Memory B cell (primary cell): ENCODE measurements around the gene CNNM4.
A peak's percentile ranks its signal among the peaks of the same experiment; 100 is the strongest.

Experiments
- ATAC-seq: fragments of 150-1000 bp; cut with Tn5 transposase; 2 replicates; pipeline ENCODE4 v1.10.0; 2021; ENCODE audit warnings: low read depth, mild to moderate bottlenecking, moderate library complexity
- DNase-seq, 2 donors: peaks; one replicate each; pipeline ENCODE4 v3.0.0; 2022; ENCODE audit warnings: low spot score in 2 of 2
- H3K27ac Mint-ChIP-seq: one replicate; pipeline ENCODE4 v1.8.0; 2022; ENCODE audit warnings: mild to moderate bottlenecking, moderate library complexity, mixed read lengths
- H3K27me3 Mint-ChIP-seq: one replicate; pipeline ENCODE4 v1.8.0; 2022; ENCODE audit warnings: mixed read lengths
- H3K36me3 Mint-ChIP-seq: one replicate; pipeline ENCODE4 v1.8.0; 2022; ENCODE audit warnings: mild to moderate bottlenecking, mixed read lengths
- H3K4me1 Mint-ChIP-seq: one replicate; pipeline ENCODE4 v1.8.0; 2022; ENCODE audit warnings: mixed read lengths
- H3K4me3 Mint-ChIP-seq: one replicate; pipeline ENCODE4 v1.8.0; 2022; ENCODE audit warnings: mild to moderate bottlenecking, moderate library complexity, mixed read lengths
- H3K9me3 Mint-ChIP-seq: one replicate; pipeline ENCODE4 v1.8.0; 2022; ENCODE audit warnings: mixed read lengths

The CNNM4 gene

DNA sequence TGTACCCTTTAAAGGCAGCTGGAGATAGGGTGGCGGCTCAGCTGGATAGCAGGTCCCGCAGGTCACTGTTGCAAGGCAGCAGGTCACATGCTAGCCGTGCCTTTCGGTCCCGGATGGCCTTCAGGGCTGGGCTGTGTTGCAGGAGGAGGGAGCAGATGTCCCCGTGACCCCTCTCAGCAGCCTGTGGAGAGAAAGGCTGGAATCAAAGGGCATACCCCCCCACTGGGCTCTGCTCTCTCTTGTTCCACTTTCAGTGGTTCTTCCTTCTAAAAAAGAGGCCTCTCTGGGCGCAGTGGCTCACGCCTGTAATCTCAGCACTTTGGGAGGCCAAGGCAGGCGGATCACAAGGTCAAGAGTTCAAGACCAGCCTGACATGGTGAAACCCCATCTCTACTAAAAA, 87.6 kb downstream of the CNNM4 start:
- no peak for DNase-seq
- no peak for ATAC-seq
- Mint-ChIP-seq H3K36me3 (peaks cover 14% of the 10 kb centered on the region), H3K4me3 (no peak overlapping the region), H3K27me3 (no peaks in the 10 kb centered on the region), H3K9me3 (no peaks in the 10 kb centered on the region), H3K27ac (no peak overlapping the region), H3K4me1 (peaks cover 2% of the 10 kb centered on the region)

DNA sequence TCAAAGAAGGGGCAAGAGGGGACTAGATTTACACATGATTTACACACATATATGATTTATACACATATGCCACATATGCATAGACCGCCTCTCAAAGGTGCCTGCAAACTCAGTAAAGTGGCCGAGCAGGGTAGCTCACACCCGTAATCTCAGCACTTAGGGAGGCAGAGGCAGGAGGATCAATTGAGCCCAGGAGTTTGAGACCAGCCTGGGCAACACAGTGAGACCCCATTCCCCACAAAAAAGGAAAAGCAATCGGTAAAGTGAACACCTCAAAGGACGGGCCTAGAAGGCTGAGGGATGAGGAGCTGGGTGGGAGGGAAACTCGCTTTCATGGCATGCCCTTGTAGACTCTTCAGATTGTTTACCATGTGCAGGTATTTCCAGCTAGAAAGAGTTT, 92.0 kb downstream of the CNNM4 start:
- H3K4me3 Mint-ChIP-seq, result no peak overlapping the region
- H3K27ac Mint-ChIP-seq, result no peak overlapping the region
- peaks cover 15% of the 10 kb centered on the region for H3K4me1 Mint-ChIP-seq
- no peaks in the 10 kb centered on the region for H3K9me3 Mint-ChIP-seq
- DNase-seq (no peak), ATAC-seq (no peak)
- no peaks in the 10 kb centered on the region for H3K27me3 Mint-ChIP-seq
- peaks cover 14% of the 10 kb centered on the region for H3K36me3 Mint-ChIP-seq

DNA sequence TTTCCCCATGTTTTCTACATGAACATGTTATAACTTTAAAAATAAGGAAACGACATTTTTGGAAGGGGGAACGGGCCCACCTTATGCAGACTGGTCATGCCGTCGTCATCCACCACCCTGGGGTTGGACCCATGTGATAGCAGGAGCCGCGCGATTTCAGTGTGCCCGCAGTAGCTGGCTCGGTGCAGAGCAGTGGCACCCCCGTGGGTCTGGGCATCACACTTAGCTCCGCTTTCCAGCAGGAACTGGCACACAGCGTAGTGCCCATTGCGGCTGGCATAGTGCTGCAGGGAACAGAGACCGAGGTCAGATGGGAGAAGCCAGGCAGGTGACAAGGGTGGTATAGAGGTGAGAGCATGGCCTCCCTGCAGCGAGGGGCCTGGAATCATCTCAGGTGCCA, 92.6 kb downstream of the CNNM4 start:
- Mint-ChIP-seq H3K27ac (no peak overlapping the region), H3K4me1 (peaks cover 16% of the 10 kb centered on the region), H3K27me3 (no peaks in the 10 kb centered on the region), H3K4me3 (no peak overlapping the region), H3K9me3 (no peaks in the 10 kb centered on the region), H3K36me3 (peaks cover 13% of the 10 kb centered on the region)
- ATAC-seq (no peak), DNase-seq (no peak)

DNA sequence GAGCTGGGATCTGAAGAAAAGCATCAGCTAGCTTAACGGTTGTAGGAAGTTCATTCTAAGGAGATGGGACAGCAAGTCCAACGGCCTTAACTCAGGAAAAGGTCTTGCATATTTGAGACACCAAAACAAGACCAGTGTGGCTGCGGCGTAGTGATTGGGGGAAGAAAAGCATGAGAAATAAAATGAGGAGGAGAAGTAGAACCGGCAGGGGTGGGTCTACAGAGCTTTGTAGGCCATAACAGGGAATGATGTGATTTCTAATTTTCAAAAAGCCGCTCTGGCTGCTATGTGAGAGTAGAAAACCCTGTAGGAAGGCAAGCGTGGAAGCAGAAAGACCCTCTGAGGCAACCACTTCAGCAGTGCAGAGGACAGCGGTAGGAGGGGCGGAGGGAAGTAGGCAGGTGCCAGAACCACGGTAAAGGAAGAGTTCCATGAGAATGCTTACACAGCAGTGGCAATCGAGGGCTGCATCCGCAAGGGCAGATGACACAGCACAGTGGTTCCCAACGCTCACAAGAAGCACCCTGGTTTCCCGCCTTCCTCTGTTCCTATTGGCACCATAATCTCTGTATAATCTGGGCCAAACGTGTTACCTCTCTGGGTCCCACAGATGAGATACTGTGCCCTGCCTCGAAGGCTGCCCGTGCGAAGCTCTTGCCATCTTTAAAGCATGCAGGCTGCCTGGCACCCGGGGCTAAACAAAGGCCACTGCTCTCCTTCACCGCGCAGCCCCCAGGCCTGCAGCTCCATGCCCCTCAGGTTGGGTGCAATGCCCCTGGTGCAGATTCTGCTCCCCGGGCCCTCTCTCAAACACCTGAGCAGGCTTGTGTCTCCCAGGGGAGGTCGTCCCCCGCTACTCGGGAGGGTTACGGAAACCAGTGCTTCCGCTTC, 96.3 kb downstream of the CNNM4 start:
- H3K27ac Mint-ChIP-seq, result peak overlapping the region; percentile 89
- peak overlapping the region; percentile 95 for H3K4me3 Mint-ChIP-seq
- peak in 1 of 2 donors; percentile 49 for DNase-seq
- peaks cover 16% of the 10 kb centered on the region for H3K4me1 Mint-ChIP-seq
- no peaks in the 10 kb centered on the region for H3K9me3 Mint-ChIP-seq
- peaks cover 8% of the 10 kb centered on the region for H3K36me3 Mint-ChIP-seq
- ATAC-seq, result no peak
- no peaks in the 10 kb centered on the region for H3K27me3 Mint-ChIP-seq

DNA sequence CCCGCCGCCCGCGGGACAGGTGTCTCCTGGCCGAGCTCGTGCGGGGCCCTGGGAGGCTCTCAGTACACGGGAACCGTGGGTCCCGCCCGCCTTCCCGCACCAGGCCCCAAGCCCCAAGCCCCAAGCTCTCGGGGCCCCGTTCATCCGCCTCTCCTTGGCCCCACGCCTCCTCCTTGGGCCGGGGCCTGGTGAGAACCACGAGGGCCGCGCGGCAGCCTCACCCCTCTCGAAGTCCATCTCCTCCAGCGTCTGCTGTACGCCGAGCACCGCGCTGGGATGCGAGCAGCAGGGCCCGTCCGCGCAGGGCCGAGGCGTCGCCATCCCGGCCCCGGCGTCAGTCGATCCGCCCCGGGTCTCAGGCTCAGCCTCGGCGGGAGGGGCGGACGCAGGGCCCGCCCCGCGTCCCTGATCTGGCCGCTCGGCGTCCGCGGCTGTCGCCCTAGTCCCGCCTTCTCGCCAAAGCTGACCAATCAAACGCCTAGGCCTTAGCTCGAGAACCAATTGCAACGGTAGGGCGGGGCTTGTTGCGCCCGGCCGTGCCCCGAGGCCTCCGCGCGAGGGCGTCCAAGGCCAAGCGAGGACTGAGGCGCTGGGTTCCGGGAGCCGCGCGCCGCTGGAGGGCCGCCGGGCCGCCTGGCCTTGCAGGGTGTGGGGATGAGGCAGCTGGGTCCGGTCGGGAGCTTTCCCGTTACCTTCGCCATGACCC, 97.1 kb downstream of the CNNM4 start, which contains the start of gene ANKRD39:
Gene ANKRD39 (minus strand): TSS at position 350 of the 706 bp plus-strand sequence. CDS start 29 bp downstream, at position 321.
- Mint-ChIP-seq H3K4me3 (peak within 1 kb of the TSS; percentile 95), H3K9me3 (no peaks in the 10 kb centered on the region), H3K4me1 (peaks cover 16% of the 10 kb centered on the region), H3K27ac (peak within 1 kb of the TSS; percentile 89), H3K36me3 (peaks cover 6% of the 10 kb centered on the region), H3K27me3 (no peaks in the 10 kb centered on the region)
- DNase-seq, result peak; percentile 97 to 99
- ATAC-seq, result peak; percentile 90

DNA sequence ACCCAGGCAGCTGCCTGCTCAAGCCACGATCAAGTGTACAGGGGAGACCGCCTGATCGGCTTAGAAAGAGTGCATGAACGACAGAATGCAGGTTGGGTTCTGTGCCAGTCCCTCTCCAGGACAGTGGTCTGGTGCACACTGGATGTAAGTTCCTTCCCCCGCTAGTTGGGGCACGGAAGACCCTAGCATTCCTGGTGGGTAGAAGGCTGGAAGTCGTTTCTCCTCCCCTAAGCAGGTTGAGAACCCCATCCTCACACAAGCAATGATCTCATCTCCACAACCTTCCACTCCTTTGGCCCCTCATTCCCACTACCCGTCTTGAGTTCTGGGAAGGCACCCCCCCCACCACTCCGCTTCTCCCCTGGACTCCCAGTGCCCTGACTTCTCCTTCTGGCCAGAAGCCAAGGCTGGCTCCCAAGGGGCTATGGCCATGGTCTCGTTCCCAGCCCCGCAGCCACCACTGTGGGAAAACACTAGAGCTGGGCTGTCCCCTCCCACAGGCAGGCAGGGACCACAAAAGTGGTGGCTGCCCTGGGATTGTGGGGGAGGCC, 98.5 kb downstream of the CNNM4 start:
- Mint-ChIP-seq H3K27me3 (peaks cover 1% of the 10 kb centered on the region), H3K9me3 (no peaks in the 10 kb centered on the region), H3K4me1 (peaks cover 16% of the 10 kb centered on the region), H3K27ac (peak overlapping the region; percentile 31), H3K4me3 (peak overlapping the region; percentile 95), H3K36me3 (peaks cover 2% of the 10 kb centered on the region)
- DNase-seq, result no peak
- ATAC-seq, result no peak

DNA sequence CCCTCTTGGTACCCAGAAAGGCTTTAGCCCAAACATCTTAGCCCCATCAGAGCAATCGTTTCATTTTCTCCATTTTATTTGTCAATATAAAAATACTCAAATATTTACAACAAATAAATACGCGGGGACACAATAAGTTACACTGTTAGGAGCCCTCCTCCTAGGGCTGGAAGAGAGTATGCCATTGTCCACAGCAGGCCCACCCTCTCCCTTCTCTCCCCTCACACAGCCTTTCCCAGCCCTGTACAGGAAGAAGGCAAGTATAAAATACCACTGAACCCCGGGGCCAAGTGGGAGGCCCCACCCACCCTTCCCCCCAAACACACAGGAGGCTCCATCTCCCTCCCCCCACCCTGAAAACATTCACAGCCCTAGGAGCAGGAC, 99.0 kb downstream of the CNNM4 start:
- Mint-ChIP-seq H3K4me3 (peak overlapping the region; percentile 95), H3K36me3 (peaks cover 2% of the 10 kb centered on the region)

DNA sequence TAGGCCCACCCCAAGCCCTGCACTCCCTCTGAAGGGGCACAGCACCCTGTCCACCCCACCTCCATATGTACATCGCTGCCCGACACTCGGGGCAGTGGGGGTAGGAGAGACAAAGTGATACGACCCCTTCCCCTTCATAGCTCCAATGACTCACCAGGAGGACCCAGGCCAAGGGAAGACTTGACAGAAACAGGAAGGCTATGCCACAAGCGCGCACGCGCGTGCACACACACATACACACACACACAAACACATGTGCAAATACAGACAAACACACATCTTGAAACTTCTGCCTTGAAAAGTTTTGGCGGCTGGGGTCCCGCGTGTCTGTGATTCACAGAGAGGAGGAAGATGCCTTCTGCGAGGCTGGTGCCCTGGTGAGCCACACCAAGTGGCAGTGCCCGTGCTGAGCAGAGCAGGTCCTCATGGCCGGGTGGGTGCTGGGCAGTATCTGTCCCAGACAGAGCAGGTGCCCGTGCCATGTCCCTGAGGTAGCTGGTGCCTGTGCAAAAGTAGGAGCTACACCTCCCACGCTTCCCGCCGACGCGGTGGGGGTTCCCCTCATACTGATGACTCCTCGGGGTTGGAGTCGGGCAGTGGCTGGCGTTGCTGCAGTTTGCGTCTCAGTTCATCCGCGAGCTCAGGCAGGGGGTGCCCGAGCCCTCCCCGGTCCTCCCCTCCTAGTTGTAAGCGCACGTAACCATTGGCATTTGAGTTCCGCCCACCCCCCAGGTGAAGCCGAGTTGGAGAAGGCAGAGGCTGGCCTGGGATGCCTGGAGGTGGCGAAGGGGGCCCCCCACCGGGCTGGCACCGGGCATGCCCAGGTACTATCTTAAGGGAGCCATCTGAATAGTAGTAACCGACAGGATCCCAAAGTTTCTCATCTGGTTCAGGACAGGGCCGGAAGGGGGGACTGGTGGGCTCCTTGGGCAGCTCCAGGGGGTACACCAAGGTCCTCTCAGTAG, 99.6 kb downstream of the CNNM4 start:
- ATAC-seq (no peak), DNase-seq (no peak)
- Mint-ChIP-seq H3K27me3 (peaks cover 2% of the 10 kb centered on the region), H3K36me3 (no peaks in the 10 kb centered on the region), H3K4me3 (no peak overlapping the region), H3K4me1 (peaks cover 12% of the 10 kb centered on the region), H3K9me3 (no peaks in the 10 kb centered on the region), H3K27ac (no peak overlapping the region)

More for the DNA sequence above, 99.0 kb downstream of the CNNM4 start:
- no peaks in the 10 kb centered on the region for H3K9me3 Mint-ChIP-seq
- peaks cover 1% of the 10 kb centered on the region for H3K27me3 Mint-ChIP-seq
- peaks cover 16% of the 10 kb centered on the region for H3K4me1 Mint-ChIP-seq
- ATAC-seq (no peak), DNase-seq (no peak)
- no peak overlapping the region for H3K27ac Mint-ChIP-seq

DNA sequence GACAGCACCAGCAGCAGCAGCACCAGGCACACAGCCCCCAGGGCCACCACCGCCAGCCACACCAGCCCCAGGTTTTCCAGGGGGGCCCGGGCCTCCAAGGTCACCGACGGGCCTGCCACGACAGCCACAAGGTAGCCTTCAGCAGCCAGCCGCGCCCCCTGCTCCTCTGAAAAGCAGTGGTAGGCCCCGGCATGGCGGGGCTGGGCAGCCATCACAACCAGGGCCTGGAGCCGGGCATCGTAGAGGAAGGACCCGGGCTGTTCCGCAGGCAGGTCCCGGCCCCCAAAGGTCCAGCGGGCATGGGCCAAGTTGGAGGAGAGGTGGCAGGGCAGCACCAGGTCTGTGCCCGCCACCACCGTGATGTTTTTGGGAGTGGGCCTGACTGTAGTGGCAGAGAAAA, 100.4 kb downstream of the CNNM4 start:
- no peak for ATAC-seq
- peaks cover 7% of the 10 kb centered on the region for H3K27me3 Mint-ChIP-seq
- no peaks in the 10 kb centered on the region for H3K36me3 Mint-ChIP-seq
- peaks cover 12% of the 10 kb centered on the region for H3K4me1 Mint-ChIP-seq
- DNase-seq, result no peak
- no peak overlapping the region for H3K4me3 Mint-ChIP-seq
- no peak overlapping the region for H3K27ac Mint-ChIP-seq
- H3K9me3 Mint-ChIP-seq, result no peaks in the 10 kb centered on the region
